Omental fat pad (tissue), 4 donors: ENCODE measurements around the gene SLC25A33. TPM values are rescaled to one million over a fixed set of nuclear protein-coding genes. Genes with fewer than 3 reads are reported as not detected.

Experiments used
- ATAC-seq: fragments of 150-250 bp; one replicate; pipeline ENCODE4 v1.9.1; 2016; ENCODE audit warnings: mild to moderate bottlenecking, moderate library complexity; ENCODE audit not compliant: low FRiP score
- DNase-seq: peaks from one replicate; pipeline ENCODE4 v3.0.0-alpha.2; 2019; ENCODE audit warnings: low spot score
- CTCF ChIP-seq, 3 donors: fragments of 450-650 bp; IDR thresholded peaks; one replicate each; pipeline ENCODE4 v1.5.1; 2016 to 2017; ENCODE audit warnings: antibody characterized with exemption in 3 of 3, mild to moderate bottlenecking in 3 of 3, moderate library complexity in 2 of 3
- total RNA-seq, 4 donors: library from RNA; depleted of rRNA; stranded (reverse); fragments of >200 nt; gene quantifications; one replicate each; pipeline ENCODE4 v1.1.0, GENCODE V29; 2016

Gene SLC25A33
- total RNA-seq, 4 donors from 2014 or later = 15.6 to 25.8 (median 19.1) TPM

- peak; percentile 57 for ATAC-seq
- DNase-seq = no peak
- TF ChIP-seq CTCF (IDR thresholded peaks at IDR 0.05) = no peak
These were observed 725 bp downstream of the SLC25A33 start for GRCh38 chr1:9539829-9540550.

GRCh38 chr1:9542430-9542829 is 3.2 kb downstream of the SLC25A33 start:
- TF ChIP-seq CTCF (IDR thresholded peaks at IDR 0.05) = no peak
- no peak for ATAC-seq
- no peak for DNase-seq

GRCh38 chr1:9544926-9545325 is 5.7 kb downstream of the SLC25A33 start:
- ATAC-seq (no peak), DNase-seq (no peak)
- TF ChIP-seq CTCF (IDR thresholded peaks at IDR 0.05) = no peak

- no peak for TF ChIP-seq CTCF (IDR thresholded peaks at IDR 0.05)
- DNase-seq = no peak
These were observed 10.8 kb downstream of the SLC25A33 start for GRCh38 chr1:9549955-9550546.

GRCh38 chr1:9551984-9552383 is 12.7 kb downstream of the SLC25A33 start:
- no peak for ATAC-seq
- DNase-seq = no peak
- TF ChIP-seq CTCF (IDR thresholded peaks at IDR 0.05) = no peak

More at GRCh38 chr1:9549955-9550546, 10.8 kb downstream of the SLC25A33 start:
- no peak for ATAC-seq

- ATAC-seq = no peak
- TF ChIP-seq CTCF (IDR thresholded peaks at IDR 0.05) = no peak
- DNase-seq = no peak
These were observed 14.5 kb downstream of the SLC25A33 start for GRCh38 chr1:9553736-9554144.

GRCh38 chr1:9555942-9556341 is 16.7 kb downstream of the SLC25A33 start:
- DNase-seq = no peak
- ATAC-seq = no peak
- TF ChIP-seq CTCF (IDR thresholded peaks at IDR 0.05) = no peak
